NCI-H2081 (cell line): ENCODE results near the gene CPEB2.
"Not testable (repeated sequence)": the region's sequence is repeated elsewhere in the genome, so short reads cannot be mapped to it uniquely, and the experiment has no call there.

ENCODE experiments used
- DNase-seq, 2 experiments: peaks; one replicate each; lab custom pipeline; 2025; lab: John Stamatoyannopoulos, UW

Gene CPEB2

DNA sequence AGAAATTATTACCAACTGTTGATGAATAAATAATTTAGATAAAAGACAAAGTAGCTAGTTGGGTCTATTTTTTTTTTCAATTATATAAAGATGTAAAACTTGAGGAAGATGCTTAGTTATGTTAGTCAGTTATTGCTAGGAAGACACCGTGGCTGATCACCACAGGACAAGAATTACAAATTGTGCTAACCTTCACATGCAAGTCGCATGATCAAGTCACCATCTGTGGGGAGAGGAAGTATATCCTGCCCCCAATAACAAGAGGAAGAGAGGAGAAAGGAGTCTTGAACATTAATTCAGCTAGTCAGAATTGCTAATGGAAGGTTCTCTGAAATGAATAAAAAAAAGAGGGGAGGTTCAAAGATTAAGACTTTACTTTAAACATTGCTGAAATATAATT, 52.3 kb downstream of the CPEB2 start:
- no peak for DNase-seq

DNA sequence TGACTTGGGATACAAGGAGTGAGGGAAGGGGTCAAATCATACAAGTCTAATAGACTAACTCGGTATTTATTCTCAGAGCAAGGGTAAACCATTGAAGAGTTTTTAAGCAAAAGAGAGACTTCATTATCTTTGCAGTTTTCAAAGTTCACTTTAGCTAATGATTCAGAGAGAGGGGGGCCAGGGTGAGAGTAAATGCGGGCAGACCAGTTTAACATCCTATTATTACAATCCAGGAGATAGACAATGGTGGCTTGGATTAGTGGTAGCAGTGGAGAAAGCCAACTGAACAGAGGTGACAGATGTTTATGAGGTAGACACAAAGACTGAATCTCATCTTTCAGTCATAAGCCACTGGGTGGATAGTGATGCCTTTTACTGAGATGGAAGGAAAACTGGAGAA, 57.9 kb downstream of the CPEB2 start:
- no peak for DNase-seq

DNA sequence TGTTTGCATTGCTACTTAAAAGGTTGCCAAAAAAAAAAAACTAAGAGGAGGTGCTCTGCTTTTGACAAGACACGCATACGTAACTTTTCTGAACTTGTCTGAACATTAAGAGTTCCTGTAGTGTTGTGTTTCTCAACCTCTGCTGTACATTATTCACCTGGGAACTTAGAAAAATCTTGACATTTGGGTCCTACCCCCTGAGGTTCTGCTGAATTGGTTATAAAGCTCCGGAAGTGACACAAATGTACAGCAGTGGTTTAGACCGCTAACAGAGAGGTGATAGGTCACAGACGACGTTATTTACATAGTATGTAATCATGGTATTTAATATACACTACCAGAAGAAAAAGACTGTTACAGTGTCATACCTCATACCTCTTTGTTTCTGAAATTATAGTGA, 61.1 kb downstream of the CPEB2 start:
- peak in 1 of 2 experiments; percentile 16 for DNase-seq

DNA sequence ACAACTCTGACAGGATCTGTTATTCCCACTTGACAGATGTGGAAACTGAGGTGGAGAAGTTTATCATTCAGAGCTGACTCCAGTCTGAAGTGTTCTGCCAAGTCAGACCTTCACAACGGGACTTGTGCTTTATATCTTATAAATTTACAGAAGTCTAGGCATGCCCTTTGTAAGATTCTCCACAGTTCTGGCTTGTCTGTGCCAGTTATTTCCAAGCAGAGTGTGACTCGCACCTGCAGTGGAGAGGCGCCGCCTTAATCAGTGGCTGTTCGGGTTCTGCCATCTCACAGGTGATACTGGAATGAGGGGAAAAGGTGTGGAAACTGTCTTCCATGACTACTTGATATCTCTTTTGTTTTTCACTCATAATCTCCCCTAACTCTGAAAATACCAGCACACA, 63.2 kb downstream of the CPEB2 start:
- no peak for DNase-seq

DNA sequence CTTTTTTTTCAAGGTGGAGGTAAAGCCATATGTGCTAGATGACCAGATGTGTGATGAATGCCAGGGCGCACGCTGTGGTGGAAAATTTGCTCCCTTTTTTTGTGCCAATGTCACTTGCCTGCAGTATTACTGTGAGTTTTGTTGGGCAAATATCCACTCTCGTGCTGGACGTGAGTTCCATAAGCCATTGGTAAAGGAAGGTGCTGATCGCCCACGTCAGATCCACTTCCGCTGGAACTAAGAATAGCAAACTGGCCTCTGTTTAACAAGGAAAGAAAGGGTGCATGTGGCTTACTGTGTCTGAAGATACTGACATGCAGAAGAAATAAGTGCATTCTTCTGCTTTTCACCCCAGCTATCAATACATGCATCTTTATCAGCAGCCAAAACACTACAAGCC, 63.9 kb downstream of the CPEB2 start:
- no peak for DNase-seq

DNA sequence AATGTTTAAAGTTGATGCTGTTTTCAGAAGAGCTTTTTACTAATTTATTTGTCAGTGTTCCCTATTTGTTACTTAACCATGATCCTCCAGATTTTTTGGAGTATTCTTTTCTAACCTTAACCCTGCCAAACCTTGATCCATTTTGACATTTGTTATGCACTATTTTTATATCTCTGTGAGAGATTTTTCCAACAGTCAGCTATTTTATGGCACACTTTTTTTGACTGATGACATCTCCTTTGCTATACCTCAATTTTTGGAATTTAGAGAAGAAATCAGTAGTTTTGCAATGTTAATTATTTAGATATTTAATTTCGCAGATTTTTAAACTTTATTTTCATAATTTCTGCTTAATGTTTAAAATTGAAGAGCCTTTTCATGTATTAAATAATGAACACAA, 66.0 kb downstream of the CPEB2 start:
- DNase-seq, result no peak

DNA sequence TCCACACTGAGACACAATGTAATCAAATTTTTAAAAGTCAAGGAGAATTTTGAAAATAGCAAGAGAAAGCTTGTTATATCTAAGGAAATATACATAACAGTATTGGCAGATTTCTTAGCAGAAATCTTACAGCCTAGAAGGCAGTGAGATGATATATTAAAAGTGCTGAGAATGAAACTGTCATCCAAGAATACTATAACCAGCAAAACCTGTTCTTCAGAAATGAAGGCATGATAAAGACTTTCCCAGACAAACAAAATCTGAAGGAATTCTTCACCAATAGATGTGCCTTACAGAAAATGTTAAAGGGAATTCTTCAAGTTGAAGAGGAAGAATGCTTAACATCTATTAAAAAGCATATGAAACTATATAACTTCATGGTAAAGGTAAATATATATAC, 73.6 kb downstream of the CPEB2 start:
- DNase-seq, result no peak

DNA sequence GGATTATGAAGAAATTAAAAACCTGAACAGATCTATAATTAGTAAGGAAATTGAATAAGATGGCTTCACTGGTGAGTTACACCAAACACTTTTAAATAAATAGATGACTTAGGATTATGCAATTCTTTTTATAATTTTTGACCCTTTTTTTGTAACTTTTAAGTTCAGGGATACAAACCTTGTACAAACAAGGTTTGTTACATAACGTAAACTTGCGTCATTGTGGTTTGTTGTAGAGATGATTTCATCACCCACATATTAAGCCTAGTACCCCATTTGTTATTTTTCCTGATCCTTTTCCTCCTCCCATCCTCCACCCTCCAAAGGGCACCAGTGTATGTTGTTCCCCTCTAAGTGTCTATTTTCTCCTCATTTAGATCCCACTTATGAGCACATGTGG, 75.7 kb downstream of the CPEB2 start:
- DNase-seq, result no peak

DNA sequence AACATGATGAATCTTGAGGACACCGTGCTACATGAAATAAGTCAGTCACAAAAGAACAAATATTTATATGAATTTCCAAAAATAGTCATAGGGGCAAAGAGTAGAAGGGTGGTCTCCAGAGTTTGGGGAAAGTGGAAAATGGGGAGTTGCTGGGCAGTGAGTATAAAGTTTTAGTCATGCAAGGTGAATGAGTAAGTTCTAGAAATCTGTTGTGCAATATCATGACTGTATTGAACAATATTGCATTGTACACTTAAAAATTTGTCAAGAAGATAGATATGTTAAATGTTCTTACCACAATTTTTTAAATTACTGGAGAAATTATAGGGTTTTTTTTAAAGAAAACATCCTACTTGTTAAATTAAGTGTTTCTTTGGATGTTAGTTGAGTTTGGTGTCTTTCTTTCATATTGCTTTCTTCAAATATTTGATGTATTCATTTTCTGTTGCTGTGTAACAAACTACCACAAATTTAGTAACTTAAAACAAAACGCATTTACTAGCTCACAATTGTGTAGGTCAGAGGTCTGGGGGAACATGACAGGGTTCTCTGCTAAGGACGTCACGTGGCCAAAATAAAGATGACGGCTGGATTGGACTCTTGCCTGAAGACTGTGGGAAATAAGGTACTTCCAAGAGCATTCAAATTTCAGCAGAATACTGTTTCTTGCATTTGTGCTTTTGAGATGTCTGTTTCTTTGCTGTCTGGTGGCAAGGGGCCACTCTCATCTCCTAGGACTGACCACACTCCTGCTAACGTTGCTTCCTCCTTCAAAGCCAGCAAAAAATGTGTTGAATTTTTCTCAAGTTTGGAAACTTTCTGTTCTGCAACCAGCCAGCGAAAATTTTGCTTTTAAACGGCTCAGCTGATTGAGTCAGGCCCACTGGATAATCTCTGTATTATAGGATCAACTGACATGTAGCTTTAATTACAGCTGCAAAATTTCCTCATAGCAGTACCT, 76.7 kb downstream of the CPEB2 start:
- no peak for DNase-seq

DNA sequence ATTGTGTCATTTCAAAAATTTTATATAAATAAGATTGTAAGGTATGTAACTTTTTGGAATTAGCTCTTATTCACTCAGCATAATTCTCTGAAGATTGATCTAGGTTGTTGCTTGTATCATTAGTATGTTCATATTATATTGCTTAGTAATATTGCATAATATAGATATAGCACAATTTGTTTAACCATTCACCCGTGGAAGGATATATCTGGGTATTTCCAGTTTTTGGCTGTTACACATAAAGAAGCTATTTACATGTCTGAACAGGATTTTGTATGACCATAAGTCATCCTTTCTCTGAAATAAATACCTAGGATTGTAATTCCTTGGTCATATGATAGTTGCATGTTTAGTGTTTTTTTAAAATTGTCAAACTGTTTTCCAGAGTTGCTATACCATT, 82.5 kb downstream of the CPEB2 start:
- DNase-seq, result no peak

DNA sequence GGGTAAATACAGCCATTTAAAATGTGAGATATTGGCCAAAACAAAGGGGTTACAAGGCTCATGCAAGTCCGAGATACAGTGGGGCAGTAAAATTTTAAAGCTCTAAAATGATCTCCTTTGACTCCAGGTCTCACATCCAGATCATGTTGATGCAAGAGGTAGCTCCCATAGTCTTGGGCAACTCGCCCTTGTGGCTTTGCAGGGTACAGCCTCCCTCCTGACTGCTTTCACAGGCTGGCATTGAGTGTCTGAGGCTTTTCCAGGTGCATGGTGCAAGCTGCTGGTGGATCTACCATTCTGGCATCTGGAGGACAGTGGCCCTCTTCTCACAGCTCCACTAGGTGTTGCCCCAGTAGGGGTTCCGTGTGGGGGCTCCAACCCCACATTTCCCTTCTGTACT, 83.5 kb downstream of the CPEB2 start:
- not testable (repeated sequence) for DNase-seq

DNA sequence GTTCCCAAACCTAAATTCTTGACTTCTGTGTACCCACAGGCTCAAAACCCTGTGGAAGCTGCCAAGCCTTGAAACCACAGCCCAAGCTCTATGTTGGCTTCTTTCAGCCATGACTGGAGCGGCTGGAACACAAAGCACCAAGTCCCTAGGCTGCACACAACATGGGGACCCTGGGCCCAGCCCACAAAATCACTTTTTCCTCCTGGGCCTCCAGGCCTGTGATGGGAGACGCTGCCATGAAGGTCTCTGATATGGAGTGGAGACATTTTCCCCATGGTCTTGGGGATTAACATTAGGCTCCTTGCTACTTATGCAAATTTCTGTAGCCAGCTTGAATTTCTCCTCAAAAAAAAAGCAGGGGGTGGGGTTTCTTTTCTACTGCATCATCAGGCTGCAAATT, 84.0 kb downstream of the CPEB2 start:
- not testable (repeated sequence) for DNase-seq

DNA sequence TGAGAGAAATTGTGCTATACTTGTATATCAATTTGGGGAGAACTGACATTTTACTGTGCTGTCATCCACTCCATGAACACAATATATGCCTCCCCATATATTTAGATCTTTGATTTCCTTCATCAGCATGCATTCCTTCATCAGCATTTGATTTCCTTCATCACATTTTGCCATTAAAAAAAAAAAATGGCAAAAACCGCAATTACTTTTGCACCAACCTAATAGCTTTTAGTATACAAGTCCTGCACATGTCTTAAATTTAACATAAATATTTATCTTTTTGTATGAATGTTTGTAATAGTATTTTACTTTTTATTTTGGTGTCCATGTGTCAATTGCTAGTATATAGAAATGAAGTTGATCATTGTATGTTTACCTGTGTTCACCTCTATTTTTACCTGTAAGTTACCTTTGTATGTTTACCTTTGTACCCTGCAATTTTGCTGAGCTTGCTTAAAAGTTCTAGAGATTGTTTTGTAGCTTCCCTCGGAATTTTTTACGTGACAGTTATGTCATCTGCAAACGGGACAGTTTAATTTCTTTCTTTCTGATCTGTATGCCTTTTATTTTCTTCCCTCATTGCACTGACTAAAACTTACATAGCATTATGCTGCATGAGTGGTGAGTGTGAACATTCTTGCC, 86.2 kb downstream of the CPEB2 start:
- no peak for DNase-seq

DNA sequence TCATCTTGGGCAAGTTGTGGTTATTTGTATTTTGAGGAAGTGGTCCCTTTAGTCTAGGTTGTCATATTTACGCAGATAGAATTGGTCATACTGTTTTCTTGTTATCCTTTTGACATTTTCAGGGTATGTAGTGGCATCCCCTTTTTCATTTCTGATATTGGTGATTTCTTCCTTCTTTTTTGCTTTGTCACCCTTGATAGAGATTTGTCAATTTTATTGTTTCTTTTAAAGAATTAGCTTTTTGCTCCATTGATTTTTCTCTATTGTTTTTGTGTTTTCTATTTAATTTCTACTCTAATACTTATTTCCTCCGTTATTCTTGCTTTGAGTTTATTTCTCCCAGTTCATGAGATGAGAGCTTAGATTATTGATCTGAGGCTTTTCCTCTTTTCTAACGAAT, 87.7 kb downstream of the CPEB2 start:
- no peak for DNase-seq

DNA sequence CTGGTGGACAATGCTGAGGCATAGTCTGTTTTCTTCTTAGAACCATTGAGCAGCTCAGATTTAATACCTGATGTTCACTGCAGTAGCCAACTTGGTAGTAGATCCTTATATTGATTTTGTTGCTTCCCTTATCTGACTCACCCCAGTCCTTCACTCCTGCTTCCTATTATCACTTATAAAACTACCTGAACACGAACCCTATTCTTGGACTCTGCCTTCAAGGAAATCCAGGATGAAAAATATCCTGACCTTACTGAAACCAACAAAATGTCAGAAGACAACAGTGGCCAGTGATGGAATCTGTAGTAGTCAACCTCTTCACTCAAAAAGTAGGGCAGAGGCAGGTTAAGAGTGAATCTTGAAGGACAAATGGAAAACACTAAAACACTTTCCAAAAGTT, 98.1 kb downstream of the CPEB2 start:
- DNase-seq, result no peak

DNA sequence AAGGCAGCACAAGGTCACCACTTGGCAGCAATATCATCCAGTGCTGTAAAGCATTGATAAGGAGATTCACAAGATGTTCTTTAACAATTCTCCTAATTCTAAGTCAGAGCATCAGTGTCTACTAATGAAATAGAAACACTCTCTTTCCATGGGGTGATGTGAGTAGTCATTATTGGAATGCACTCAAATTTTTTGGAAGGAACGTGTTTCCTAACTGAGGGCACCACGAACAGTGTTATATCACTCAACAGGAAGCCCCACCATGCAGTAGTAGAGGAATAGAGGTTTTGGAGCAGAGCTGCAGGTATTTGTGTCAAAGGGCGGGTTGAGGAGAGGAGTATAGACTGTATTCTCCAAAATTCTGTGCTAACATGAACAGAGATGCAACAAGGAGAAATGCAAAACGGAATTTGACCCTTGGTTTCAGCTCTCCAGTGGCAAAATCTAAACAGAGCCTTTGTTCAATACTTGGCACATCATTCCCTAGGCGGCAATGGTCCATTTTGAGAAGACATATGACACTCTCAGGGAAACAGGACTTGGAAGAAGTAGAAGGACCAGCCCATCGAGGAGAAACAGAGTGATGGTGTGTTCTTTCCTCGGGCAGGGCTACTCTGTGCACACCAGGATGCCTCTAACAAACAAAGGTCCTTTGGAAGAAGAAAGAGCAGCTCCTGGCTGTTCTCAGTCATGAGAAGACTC, 98.9 kb downstream of the CPEB2 start:
- DNase-seq, result no peak

DNA sequence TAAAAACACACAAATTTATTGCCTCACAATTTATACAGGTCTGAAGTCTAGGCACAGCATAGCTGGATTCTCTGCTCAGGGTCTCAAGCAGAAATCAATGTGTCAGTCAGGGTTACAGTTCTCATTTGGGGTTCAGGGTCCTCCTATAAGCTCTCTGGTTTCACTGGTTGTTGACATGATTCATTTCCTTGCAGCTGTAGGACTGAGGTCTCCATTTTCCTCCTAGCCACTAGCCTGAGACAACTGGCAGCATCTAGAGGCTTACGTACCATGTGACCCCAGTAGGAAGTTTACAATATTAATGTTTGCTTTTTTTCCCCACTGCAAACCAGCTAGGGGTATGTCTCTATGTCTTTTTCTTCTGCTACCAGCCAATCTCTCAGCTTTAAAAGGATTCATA, 102.5 kb downstream of the CPEB2 start:
- DNase-seq, result no peak

DNA sequence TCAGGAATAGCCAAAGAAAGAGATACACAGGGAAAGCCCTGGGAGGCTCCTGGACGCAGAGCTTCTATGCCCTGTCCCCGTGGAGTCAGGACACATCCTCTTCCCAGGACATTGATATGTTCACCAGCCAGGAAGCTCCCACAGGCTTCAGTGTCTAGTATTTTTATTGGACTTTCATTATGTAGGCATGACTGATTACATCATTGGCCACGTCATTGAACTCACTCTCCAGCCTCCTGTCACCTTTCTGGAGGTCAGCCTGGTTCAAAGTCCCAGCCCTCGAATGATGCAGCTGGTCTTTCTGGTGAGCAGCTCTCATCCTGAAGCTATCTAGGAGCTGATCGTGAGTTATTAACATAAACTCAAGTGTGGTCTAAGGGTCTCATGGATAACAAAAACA, 104.1 kb downstream of the CPEB2 start:
- no peak for DNase-seq

DNA sequence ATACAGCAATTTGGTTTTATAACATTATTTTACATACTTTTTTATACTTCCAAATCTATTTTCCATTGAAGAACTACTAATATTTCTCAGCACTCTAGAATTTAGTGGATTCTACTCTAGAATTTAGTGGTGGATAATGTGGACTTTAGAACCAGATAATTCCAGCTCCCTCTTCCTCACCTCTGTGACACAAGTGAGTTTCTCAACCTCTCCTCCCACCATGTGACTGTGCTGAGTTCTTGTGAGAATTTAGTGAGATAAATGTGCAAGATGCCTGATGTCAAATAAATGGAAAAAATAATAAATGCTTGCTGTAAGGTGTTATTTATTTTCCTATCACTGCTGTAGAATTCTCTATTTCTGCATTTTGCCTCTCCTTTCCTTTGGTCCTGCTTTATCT, 107.3 kb downstream of the CPEB2 start:
- no peak for DNase-seq

DNA sequence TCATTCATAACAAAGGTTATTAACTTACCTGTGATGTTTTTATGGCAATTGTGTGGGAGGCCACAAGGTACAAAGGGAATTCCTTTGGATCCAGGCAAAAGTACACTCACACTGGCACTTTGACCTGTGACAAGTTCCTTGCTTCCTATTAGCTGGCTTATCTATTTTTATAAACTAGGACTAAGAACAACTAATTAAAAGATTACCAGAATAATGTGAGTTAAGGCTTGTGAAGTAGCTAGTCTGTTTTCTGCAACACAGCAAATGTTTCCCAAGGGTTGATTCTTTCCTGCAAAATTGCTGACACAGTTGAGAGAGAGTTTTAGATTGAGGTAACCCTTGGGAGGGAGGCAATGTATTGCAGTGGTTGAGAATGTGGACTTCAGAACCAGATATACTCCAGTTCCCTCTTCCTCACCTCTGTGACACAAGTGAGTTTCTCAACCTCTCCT, 107.9 kb downstream of the CPEB2 start:
- no peak for DNase-seq

DNA sequence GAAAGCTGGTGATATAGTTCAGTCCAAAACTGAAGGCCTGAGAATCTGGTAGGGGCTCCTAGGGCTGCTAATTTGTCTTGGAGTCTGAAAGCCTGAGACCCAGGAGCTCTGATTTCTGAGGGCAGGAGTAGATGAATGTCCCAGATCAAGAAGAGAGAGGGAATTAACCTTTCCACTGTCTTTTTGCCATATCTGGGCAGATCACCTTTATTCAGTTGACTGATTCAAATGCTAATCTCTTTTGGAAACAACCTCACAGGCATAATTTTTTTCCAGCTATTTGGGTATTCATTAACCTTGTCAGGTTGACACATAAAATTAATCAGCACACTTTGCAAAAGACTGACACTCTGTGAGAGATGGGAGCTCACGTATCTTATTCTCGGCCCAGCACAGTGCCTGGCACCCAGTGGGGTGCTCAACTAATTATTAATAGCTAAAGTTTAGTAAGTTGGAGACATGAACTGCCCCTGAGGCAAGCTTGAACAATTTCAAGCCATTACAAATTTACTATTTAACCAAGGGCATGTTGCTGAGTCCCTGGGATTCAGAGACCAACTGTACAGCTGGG, 114.3 kb downstream of the CPEB2 start:
- no peak for DNase-seq

DNA sequence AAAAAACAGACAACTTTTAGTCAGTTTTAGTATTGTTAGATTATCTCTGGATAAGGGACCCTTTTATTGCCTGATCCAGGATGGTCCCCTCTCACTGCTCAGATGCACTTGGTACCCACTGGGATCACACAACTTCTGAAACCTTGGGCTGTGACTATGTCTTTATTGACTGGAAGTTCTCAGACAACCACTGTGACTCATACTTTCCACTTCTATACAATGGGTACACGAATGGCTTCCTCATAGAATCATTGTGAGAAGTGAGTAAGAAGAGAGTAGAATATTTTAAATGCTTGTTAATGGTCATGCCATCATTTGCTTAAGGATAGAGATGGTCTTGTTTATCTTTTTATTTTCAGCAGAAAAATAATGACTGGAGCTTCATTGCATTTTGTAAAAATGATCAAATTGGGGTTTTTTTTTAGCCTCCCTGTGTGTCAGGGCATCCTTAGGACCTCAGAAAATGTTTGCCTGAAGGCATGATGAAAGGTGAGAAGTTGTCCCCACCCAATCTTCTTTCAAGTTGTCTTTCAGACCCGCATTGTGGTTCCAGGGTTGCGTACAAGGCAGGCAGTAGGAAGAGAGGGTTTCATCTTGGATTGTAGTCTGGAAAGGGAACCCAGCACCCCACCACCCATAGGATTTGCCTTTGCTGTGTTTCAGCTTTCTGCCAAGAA, 115.1 kb downstream of the CPEB2 start:
- DNase-seq, result no peak
